Stimulated activated CD8-positive, alpha-beta memory T cell treated with anti-CD3 and anti-CD28 coated beads, Interleukin-15, amount 100 ng/mL, for 4 hours (primary cell): ENCODE results near the gene DNAJA1.
"Not testable (repeated sequence)": the region's sequence is repeated elsewhere in the genome, so short reads cannot be mapped to it uniquely, and the experiment has no call there.

Experiments
- DNase-seq, 2 donors: peaks; one replicate each; pipeline ENCODE4 v3.0.0-alpha.2; 2020; ENCODE audit warnings: low read depth in 2 of 2

The DNAJA1 gene

DNA sequence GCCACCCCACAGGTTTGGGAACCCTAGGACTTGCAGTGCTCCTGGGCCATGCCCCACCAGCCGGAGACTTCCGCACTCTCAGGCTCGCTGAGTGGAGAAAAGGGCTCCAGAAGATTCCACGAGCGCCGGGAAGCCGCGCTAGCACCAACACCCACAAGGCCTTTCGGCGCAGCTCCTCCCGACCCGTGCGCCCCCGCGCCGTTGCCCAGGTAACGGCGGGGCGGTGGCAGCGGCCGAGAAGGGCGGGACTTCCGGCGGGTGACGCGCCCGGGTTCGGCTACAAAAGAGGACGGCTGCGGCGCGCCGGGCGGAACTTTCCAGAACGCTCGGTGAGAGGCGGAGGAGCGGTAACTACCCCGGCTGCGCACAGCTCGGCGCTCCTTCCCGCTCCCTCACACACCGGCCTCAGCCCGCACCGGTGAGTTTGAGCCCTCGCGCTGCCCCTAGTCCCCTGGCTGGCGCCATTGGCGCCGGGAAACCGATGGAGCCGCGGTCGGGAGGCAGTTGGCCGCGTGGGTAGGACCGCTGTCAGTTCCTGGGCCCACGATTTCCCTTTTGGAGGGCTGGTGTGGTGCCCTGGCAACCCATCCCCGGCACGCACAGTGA lies at the start of gene DNAJA1:
Gene DNAJA1, plus strand, starts transcription at position 308 of the 606 bp plus-strand sequence. CDS start 1,212 bp downstream, outside the sequence.
- peak; percentile 88 to 92 for DNase-seq

DNA sequence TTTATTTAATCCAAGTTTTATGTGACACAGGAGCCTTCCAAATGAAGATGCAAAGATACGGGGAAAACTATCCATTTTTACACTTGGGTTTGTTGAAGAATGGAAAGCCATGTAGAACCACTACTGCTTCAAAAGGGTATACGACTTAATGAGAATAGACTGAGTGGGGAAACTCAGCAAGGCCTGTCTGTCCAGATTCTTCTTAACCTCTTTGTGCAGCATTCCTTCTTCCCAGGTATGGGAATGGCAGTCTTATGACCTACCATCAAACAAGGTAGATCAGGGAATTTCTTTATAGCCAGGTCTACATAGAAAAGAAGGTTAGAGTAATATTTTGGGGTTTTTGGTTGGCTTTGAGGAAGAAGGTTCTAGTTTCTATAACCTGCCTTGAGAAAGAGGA lies 47.0 kb upstream of the DNAJA1 start:
- DNase-seq: no peak

DNA sequence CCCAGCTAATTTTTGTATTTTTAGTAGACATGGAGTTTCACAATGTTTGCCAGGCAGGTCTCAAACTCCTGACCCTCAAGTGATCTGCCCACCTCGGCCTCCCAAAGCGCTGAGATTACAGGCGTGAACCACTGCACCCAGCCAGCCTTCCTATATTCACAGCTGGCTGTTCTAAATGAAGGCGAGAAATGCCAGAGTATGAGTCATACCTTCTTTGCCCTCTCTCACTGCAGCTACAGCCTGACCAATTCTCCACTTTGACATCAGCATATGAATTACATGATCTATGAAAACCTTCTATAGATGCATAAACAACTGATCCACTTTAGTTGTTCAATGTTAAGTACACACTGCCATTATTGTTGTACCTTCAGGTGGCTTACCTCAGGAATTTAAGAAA lies 38.1 kb upstream of the DNAJA1 start:
- DNase-seq: no peak

DNA sequence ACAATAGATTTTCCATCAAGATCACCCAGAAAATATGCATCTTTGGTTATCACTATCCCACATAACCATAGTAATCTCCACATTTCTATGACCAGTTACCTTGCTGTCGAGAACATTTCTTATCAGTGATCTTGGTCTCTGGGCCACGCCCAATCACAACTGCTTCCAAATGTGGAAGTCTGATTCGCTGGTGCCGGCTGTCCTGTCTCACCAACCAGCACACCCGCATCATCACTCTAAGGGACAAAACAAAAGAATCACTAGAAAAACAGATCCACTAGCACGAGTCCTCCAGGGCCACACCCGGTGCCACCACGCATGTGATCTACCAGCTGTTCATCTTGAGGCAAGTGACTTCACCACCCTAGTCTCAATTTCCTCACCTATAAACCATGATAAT lies 35.4 kb upstream of the DNAJA1 start:
- DNase-seq: no peak

DNA sequence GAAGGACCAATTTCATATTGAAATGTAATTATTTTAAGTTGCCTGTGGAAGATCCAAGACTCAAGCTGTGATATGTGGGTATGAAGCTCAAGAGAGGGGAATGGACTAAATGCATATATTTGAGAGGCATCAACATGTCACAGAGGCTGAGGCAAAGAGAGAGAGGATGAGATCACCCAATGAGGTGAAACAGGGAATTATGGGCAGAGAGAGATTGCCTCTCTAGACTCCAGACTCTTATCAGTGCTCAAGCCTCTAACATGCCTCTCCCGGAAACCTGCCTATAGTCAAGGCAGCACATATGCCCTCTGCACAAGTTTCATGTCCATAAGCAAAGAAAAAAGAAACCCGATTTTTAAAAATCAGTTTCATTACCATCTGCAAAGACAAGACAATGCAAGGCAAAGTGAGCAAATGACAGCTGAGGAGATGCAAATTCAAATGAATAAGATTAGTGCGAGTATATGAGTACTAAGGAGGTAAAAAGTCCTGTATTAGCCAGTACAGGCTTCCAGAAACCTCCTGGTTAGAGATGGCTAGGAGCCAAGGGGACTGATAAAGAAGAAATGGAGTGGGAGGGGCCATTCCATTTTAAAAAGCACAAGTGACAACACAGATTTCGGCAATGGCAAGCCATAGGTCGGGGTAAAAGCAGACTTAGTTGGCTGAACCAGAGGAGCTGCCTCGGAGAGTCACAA lies 33.0 kb upstream of the DNAJA1 start:
- no peak for DNase-seq

DNA sequence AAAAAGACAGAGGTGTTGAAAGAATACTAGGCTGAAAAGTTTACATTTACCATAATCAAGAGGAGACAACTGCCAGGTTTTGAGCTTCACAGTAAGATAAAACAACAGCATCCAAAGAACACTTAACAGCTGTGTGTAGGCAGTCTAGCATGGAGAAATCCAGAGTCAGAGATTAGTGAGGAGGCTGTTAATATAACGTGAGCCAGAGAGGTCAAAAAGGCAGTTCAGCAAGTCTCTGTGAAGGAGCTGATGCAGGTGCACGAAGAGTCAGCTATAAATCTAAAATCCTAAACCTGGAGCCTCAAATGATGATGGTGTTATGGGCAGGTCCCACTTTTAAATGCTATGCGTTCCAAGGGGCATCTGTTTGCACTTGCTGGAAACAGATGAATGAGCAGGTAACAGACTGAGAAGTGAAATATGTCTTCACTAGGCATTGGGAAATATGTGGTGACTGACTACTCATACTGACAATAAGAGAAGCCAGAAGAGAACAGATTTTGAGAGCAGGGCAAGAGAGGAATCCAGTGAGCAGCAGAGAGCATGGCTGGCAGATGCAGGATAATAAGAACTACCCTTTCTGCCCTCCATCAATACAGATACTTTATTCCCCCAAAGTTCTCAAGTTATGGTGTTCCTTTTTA lies 32.4 kb upstream of the DNAJA1 start:
- DNase-seq: no peak

DNA sequence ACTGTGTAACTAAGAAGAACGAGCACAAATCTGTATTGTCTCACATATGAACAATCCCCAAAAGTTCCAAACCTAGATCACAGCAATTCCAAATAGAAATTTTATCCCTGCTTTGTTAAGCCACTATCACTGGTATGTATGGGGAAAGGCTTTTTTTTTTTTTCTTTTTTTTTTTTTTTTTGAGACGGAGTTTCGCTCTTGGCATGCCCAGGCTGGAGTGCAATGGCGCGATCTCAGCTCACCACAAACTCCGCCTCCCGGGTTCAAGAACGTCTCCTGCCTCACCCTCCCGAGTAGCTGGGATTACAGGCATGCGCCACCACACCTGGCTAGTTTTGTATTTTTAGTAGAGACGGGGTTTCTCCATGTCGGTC lies 24.4 kb upstream of the DNAJA1 start:
- not testable (repeated sequence) for DNase-seq

DNA sequence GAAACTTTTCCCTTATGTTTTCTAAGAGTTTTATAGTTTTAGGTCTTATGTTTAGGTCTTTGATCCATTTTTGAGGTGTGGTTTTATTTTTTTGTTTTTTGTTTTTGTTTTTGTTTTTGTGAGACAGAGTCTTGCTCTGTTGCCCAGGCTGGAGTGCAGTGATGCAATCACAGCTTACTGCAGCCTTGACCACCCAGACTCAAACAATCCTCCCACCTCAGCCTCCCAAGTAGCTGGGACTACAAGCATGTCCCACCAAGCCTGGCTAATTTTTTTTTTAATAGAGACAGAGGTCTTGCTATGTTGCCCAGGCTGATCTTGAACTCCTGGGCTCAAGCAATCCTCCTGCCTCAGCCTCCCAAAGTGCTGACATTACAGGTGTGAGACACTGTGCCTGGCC lies 19.7 kb upstream of the DNAJA1 start:
- not testable (repeated sequence) for DNase-seq

DNA sequence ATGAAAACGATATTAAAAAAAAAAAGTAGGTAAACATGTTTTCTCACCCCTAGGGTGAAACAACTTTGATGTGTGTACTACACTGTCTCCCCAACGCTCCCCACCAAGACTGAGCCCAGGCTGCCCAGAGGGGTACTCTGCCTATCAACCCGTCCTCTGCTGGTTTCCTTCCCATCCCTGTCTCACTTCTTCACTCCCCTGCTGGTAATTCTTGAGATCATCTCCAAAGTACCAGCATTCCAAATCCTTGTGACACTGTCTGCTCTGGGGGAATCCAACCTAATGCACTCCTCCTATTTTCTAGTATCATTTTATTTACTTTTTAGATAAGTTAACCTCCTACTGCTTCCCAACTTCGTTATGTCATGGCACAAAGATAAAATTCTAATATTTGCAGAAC lies 17.3 kb upstream of the DNAJA1 start:
- no peak for DNase-seq

DNA sequence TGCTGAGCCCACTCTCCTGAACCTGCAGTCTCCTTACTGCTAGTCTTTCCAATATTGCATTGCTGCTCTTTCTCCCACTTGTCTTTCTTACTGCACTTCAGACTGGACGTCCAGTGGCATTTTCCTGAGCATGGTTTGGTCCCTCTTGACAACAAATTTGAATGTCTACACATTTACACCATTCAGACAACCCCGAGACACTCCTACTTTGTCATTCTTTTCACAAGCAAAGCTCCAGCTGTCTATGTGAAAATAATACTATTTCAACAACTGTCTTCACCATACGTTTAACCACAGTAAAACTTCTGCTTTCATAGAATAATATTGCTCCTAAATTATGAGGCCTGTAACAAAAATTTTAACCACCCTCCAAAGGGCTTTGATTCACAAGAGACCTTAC lies 13.2 kb upstream of the DNAJA1 start:
- no peak for DNase-seq

DNA sequence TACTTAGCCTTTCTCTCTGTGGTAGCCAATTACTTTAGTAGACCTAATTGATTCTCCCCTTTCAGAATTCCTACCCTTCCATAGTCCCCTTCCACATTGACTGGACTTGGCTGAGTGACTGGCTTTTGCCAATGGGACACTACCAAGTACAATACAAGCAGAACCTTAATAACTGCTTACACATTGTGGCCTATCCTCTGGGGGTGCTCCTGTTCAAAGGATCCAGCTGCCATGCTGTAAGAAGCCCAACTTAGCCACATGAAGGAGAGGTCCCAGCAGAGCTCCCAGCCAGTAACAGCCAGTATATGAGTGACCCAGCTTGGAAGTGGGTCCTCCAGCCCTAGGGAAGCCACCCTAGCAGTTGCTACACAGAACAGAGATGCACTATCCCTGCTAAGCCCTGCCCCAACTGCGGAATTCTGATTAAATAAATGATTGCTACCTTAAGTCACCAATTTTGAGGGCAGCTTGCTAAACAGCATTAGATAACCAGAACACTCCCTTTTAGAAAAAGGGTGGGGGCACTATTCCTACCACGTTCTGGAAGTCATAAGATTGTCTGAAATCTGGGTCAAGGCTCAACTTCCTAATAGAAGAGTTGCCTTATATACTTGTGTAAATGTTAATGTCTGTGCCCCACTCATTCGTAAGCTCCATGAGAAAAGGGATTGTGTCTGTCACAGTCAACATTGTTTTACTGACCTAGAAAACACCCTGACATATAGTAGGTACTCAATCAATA lies 12.6 kb upstream of the DNAJA1 start:
- no peak for DNase-seq

DNA sequence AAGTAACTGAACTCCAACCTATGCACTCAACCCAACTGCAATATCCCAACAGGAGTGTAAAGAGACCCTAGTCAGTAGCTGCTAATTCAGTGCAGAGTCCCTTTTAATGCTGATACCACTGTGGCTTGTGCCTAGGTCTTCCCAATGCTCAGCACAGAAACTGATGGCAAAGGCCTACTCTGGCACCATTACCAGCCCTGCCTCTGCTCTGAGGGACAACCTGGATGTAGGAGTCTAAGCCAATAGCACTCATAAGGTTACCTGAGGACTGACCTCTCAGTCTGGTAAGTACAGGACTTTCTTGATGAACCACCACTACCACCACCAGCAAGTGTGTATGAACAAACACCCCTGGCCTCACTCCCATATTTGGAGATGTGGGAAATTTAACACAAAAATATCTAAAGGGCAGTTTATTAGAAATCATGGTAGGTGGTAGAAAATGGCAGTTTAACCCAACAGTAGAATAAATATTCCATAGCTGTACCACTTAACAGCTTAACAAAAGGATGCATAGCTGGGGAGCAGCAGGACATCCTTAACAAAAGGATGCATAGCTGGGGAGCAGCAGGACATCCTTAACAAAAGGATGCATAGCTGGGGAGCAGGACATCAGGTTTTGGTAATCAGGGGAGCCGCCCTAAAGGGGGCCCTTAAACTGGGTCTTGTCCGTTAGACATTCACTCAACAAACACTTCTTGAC lies 11.0 kb upstream of the DNAJA1 start:
- no peak for DNase-seq

DNA sequence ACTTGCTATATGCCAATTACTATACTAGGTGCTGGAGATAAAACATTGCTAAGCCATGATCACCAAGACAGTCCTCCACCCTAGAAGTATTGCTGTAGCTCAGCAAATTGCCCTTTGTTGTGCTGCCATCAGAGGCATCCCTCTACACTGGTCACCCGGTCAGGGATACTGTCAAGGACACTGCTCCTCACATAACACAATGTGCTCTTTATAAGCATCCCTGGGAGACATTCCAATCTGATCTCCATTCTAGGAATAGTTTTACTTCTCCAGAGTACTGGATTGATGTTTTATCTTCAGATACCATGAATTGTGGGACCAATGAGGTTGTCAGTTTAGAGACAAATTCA lies 10.4 kb upstream of the DNAJA1 start:
- no peak for DNase-seq

DNA sequence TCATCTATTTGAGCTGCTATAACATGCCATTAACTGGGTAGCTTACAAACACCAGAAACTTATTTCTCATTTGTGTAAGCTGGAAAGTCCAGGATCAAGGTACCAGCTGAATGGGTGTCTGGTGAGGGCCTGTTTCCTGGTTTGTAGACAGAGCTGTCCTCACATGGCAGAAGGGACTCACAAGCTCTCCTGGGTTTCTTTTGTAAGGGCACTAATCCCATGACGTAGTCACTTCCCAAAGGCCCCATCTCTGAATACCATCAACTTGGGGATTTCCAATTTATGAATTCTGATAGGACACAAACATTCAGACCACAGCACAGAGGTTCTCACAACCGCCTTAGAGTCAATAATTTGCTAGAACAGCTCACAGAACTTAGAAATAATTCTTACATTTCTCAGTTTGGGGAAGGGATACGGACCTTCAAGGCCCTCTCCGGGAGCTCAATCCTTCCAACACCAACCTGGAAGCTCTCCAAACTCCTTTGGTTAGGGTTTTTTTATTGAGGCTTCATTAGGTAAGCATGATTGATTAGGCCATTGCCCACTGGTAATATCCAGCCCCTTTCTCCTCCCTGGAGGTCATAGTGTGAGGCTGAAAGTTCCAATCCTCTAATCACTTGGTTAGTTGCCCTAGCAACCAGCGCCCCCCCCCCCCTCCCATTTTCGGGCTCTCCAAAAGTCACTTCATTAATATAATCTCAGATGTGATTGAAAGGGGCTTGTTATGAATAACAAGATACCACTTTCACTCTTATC lies 7.6 kb upstream of the DNAJA1 start:
- no peak for DNase-seq

DNA sequence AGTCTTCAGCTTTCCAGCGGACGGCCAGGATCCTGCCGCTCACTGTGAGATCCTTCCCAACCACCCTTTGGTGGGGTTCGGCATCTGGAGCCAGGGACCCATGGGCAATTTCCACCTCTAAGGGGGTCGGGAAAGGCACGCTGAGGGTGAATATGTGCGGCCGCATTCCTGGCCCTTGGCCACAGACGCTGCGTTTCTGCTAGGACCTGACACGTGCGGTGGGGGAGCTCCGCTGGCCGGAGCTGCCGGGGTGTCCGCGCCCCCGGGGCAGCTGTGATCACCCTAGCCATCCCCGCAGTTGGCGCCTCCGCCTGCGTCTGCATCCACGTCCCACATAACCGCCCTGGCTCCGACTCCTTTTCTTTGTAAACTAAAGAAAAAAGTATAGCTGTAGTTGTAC lies 5.3 kb upstream of the DNAJA1 start:
- DNase-seq: no peak

DNA sequence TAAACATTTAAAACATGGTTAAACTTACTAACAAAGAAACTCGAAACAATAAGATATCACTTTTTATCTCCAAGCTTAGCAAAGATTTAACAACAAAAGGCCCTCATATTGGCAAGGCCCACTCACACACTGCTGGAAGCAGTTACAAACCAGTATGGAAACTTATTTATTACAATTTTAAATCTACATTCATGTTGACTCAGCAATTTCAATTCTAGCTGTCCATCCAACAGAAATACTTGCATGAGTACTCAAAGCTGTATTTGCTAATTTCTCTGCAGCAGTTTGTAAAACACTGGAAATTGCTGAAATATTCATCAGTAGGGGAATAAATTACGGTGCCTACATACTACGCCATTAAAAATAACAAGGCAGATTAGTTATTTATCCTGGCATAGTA lies 2.8 kb upstream of the DNAJA1 start:
- no peak for DNase-seq

DNA sequence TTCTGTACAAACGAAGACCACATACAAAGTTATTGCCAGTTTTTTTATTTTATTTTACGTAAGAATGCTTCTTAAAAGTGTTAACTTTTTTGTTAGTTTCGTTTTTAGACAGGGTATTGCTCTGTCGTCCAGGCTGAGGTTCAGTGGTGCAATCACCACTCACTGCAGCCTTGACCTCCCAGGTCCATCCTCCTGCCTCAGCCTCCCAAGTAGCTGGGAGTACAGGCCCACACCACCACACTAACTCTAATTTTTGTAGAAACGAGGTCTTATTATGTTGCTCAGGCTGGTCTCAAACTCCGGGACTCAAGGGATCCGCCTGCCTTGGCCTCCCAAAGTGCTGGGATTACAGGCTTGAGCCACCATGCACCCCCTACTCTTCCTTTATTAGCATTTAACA lies 2.3 kb upstream of the DNAJA1 start:
- no peak for DNase-seq

DNA sequence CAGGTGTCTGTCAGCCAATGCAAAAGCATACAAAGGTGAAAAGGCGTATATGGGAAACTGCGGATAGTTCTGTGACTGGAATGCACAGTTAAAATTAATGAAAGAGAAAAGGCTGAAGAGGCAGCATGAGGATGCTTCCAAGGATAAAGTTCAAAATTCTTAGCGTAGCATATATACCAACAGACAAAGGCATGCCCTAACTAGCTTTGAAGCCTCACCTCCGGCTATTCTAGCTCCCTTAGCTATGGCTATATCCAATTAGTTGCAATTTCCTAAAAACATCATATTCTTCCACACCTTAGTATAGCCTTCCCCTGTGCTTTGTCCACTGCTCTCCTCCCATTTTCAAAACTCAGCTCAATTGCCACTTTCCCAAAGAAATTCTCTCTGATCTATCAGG lies 1.4 kb upstream of the DNAJA1 start:
- no peak for DNase-seq

DNA sequence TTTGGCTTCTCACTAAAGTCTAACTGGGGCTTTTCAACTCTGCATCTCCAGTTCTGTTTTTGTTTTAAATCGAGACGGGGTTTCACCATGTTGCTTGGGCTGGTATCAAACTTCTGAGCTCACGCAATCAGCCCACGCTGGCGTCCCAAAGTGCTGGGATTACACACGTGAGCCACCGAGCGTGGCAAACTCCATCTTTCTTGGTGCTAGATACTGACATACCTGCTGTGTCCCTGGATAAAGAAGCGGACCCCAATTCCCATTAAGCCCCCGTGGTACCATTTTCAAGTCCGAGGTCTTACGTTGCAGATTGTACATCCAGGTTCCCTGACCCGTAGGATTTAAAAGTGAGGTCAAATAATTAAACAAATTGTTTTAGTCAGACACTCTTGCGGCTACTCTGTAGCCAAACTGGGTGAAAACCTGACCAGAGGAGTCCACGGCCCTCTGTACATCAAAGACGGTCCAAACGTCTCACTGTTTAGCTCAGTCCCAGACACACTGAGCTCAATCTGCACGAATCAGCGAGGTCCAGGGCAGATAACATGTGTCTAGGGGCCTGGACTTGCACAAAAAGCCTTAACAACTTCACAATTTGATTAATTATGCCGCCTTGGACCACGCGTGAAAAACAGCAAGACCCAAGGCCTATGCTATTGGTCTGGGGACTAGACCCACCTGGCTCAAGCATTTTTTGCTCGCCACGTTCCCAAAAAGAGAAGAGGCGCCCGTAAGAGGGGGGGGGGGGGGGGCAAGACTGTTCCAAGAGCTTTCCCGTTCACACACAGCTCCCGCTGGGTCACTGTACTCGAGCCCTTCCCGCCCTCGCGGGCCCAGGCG lies 727 bp upstream of the DNAJA1 start:
- no peak for DNase-seq

DNA sequence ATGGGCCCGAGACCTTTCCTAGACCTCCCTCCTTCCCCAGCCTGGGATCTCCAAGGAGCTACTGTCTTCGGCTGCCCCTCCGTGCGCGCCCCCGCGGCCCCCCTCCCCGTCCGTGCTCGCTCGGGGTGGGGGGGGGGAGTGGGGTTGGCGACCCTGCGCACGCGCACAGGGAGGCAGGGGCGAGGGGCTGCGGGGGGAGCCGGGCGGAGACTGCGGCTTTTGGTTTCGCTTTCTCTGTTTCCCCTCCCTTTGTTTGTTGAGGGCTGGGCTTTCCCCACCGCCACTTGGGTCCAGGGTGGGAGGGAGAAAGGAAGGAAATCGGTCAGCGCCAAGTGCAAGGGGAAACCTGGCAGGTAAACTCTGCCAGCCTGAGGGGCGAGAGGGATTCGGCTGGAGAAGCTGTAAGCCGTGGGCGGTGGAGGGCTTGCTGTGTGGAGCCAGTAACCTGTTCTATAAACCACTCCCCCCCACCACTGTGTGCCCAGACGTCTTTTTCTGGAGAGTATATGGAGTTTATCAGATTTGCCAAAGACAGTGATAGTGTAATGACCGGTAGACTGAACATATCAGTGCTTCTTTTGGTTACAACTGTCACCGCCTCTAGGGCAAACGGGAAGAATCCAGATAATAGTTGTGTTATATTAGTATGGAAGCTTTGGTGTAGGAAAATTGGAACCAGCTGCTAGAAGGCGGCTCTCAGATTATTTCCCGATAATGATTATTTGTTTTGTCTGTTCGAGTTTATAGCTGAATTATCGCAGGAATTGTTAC lies 684 bp downstream of the DNAJA1 start:
- DNase-seq: peak; percentile 65 to 67
